ENCODE measurements around the gene NDUFA6.
"Not testable (repeated sequence)": the region's sequence is repeated elsewhere in the genome, so short reads cannot be mapped to it uniquely, and the experiment has no call there.

Gene NDUFA6

DNA sequence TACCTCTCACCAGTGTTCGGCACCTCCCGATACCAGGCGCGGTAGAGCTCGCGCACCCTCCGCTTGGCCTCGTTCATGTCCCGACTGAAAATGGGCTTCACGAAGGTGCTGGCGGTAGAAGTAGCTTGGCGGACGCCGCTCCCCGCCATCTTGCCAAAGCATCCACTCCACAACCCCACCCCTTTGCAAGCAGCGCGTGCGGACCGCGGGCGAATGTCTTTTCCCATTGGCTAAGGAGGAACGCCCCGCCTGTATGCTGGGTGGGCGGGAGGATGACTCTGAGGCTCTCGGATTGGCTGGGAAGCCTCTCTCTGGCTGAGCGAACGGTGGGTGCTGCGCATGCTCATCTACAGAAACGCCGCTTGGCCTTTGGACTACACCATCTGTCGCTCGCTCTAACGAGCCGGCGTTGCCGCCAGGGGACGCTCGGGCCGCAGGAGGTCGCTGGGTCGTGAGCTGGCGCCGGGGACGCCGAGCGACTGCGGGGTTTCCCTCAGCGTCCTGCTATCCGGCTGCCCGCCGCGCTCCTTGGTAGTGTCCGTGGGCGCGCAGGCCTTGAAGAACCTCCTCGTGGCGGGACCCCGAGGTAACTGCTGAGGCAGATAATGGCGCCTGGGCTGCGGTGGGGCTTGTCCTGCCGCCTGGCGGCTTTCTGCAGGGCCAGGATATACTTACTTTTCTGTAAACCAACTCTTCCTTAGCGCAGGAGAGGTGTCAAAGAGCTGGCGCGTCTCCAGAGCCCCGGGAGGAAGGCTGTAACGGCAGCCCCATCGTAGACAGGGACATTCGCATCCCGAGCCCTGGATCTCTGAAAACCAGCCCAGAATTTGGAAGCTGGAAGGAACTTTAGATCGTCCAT lies at the start of gene NDUFA6:
Gene NDUFA6, minus strand, starts transcription at position 177 of the 859 bp plus-strand sequence. Its CDS starts 28 bp downstream, at position 149.
- in situ Hi-C loops (cut with HindIII; ENCODE audit: low sequenced_read_pairs) = no loop called here

DNA sequence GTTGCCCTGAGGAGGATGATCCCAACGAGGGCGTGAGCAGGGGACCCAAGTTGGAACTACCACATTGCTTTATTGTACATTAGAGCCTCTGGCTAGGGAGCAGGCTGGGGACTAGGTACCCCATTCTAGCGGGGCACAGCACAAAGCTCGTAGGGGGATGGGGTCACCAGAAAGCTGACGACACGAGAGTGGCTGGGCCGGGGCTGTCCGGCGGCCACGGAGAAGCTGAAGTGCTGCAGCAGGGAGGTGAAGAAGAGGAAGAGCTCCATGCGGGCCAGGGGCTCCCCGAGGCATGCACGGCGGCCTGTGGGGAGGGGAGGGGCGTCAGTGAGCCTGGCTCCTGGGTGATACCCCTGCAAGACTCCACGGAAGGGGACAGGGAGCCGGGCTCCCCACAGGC lies 49.6 kb upstream of the NDUFA6 start:
- in situ Hi-C loops (cut with HindIII; ENCODE audit: low sequenced_read_pairs) = not testable (repeated sequence)

DNA sequence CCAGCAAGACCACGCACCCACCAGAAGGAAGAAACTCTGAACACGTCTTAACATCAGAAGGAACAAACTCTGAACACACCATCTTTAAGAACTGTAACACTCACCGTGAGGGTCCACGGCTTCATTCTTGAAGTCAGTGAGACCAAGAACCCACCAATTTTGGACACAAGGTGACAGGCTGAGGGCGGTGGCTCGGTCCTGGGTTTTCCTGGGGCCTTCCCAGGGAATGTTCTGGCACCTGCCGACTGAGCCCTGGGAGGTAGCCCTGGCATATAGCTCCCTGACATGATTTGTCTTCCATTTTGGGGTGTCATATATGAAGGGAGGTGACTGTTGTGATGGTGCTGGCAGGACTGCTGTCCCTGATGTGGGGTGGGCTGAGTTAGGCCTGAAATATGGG lies 48.9 kb upstream of the NDUFA6 start:
- in situ Hi-C loops (cut with HindIII; ENCODE audit: low sequenced_read_pairs) = not testable (repeated sequence)

DNA sequence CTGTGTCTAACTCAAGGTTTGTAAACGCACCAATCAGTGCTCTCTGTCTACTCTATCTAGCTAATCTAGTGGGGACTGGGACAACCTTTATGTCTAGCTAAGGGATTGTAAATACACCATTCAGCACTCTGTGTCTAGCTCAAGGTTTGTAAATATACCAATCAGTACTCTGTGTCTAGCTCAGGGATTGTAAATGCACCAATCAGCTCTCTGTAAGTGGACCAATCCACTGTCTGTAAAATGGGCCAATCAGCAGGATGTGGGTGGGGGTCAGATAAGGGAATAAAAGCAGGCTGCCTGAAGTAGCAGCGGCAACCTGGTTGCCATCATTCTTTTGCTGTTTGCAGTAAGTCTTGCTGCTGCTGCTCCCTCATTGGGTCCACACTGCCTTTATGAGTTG lies 48.4 kb upstream of the NDUFA6 start:
- in situ Hi-C loops (cut with HindIII; ENCODE audit: low sequenced_read_pairs) = no loop called here

DNA sequence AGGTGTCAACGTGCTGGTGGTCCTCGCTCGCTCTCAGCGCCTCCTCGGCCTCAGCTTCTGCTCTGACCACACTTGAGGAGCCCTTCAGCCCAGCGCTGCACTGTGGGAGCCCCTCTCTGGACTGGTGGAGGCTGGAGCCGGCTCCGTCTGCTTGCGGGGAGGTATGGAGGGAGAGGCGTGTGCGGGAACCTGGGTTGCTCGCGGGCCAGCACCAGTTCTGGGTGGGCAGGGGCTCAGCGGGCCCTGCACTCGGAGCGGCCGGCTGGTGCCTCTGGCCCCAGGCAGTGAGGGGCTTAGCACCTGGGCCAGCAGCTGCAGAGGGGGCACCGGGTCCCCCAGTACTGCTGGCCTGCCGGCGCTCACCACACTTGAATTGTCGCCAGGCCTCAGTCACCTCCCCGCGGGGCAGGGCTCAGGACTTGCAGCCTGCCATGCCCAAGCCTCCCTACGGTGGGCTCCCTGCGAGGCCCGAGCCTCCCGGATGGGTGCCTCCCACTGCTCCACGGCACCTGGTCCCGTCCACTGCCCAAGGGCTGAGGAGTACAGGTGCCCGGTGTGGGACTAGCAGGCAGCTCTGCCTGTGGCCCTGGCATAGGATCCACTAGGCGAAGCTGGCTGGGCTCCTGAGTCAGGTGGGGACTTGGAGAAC lies 47.7 kb upstream of the NDUFA6 start:
- in situ Hi-C loops (cut with HindIII; ENCODE audit: low sequenced_read_pairs) = no loop called here

DNA sequence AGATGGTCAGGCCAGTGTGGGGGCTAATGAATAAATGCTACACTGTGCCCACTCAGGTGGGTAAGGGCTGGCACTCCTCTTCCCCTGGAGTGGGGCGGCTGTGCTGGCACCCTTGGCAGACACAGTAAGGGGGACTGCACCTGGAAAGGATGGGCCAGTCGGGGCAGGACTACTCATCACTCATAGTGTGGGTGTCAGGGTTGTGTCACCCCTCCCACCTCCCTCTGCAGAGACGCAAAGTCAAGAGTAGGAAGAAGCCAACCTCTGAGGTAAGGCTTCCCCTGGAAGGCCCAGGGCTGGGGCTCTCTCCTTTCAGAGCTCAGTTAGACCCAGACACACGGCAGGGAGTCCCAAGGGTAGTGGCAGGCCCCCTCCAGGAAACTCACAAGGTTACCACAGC lies 45.1 kb upstream of the NDUFA6 start:
- in situ Hi-C loops (cut with HindIII; ENCODE audit: low sequenced_read_pairs) = not testable (repeated sequence)

DNA sequence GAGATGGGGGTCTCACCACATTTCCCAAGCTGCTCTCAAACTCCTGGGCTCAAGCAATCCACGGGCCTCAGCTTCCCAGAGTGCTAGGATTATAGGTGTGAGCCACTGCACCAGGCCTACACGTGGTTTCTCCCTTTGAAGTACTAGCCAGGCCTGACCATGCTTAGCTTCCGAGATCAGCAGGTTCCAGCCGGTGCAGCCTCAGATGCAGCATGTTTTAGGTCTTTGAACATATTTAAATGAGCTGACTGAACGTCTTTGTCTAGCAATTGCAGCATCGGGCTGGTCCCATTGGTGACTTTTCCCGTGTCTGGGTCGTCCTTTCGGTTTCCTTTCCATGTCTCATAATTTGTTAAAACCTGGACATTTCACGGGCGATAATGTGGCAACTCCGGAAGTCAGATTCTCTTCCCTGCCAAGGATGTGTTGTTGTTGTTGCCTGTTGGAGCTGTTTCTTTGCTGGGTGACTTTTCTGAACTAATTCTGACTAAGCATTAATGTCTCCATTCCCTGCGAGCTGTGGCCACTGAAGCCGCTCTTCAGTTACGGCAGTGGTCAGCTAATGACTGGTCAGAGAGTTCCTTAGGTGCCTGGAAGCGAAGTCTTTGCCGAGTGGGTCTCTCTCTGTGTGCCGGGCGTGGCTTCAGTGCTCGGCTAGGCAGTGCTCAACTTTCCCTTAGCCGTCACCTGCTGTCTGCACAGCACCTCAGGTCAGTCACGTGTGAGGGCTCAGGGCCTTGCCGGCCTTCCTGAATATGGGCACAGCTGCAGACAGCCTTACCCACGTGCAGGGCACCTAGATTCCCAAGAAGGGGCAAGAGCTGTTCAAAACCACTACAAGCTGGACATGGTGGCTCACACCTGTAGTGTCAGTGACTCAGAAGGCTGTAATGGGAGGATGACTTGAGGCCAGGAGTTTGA lies 43.8 kb upstream of the NDUFA6 start:
- in situ Hi-C loops (cut with HindIII; ENCODE audit: low sequenced_read_pairs) = no loop called here

DNA sequence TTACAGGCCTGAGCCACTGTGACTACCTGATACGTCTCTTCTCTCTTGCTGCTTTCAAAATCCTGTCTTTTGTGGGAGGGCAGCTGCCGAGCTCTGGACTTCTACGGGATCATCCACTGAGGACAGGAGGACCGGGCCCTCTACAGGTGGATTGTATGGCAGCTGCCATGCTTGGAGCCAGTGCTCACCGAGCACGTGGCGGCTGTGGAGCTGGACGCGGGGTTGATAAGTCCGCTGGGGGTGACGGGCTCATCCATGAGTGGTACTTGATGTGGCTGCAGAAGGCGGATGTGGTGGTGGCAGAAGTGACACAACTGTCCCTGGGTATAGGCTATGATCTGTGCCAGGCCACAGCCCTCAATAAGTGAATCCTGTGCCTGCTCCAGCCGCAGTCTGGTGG lies 41.9 kb upstream of the NDUFA6 start:
- in situ Hi-C loops (cut with HindIII; ENCODE audit: low sequenced_read_pairs) = no loop called here

DNA sequence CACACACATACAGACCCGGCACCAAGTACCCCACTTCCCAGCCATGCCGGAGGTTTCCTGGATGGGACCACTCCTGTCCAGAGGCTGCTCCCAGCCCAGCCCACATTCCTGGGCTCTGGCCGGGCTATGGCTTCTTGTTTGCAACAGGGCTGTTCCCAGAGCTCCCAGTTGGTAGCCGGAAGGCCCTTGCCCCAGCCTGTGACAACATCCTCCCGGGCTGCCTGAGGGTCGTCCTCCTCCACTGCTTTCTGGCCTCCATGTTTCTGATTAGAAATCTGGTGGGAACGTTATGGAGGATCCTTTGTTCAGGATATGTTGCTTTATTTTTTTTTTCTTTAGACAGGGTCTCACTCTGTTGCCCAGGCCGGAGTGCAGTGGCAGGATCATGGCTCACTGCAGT lies 41.0 kb upstream of the NDUFA6 start:
- in situ Hi-C loops (cut with HindIII; ENCODE audit: low sequenced_read_pairs) = no loop called here

DNA sequence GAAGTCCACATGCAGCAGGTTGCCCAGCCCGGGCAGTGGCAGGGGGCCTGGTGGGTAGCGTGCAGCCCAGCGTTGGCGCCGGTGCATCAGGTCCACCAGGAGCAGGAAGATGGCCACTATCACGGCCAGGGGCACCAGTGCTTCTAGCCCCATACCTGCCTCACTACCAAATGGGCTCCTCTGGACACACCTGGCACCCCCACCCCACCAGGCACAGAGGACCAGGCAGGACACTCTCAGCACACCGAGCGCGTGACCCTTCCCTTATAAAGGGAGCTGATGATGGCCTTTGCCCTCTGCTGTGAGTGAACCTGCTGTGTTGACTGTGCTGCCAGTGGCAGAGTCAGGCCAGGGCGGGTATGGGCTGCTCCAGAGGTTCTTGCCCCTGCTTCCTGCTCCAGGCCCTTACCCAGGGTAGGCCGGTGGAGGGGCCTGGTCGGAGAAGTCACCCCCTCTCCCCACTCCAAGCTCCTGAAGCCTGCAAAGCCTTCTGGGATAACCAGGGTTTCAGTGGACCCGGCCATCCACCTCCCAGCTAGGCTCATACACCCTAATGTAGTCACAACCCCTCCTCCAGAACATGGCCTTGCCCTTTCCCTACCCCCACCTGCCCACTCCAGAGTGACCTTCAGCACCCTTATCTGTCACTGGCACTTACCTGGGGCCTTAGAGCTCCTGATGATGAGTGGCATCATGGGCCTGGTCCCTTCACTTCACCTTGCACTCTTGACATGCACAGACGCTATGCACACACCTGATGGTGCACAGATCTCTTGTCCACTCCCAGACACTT lies 40.3 kb upstream of the NDUFA6 start, which contains the start of gene CYP2D6:
Gene CYP2D6, minus strand, starts transcription at position 172 of the 793 bp plus-strand sequence. Its CDS starts 19 bp downstream, at position 153.
- in situ Hi-C loops (cut with HindIII; ENCODE audit: low sequenced_read_pairs) = not testable (repeated sequence)

DNA sequence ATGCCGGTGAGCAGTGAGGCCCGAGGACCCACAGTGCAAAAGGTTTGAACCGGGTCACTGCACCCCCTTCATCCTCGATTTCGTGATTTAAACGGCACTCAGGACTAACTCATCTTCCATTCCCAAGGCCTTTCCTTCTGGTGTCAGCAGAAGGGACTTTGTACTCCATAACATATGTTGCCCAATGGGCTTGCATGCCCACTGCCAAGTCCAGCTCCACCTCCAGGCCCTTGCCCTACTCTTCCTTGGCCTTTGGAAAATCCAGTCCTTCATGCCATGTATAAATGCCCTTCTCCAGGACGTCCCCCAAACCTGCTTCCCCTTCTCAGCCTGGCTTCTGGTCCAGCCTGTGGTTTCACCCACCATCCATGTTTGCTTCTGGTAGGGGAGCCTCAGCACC lies 39.6 kb upstream of the NDUFA6 start:
- in situ Hi-C loops (cut with HindIII; ENCODE audit: low sequenced_read_pairs) = not testable (repeated sequence)

DNA sequence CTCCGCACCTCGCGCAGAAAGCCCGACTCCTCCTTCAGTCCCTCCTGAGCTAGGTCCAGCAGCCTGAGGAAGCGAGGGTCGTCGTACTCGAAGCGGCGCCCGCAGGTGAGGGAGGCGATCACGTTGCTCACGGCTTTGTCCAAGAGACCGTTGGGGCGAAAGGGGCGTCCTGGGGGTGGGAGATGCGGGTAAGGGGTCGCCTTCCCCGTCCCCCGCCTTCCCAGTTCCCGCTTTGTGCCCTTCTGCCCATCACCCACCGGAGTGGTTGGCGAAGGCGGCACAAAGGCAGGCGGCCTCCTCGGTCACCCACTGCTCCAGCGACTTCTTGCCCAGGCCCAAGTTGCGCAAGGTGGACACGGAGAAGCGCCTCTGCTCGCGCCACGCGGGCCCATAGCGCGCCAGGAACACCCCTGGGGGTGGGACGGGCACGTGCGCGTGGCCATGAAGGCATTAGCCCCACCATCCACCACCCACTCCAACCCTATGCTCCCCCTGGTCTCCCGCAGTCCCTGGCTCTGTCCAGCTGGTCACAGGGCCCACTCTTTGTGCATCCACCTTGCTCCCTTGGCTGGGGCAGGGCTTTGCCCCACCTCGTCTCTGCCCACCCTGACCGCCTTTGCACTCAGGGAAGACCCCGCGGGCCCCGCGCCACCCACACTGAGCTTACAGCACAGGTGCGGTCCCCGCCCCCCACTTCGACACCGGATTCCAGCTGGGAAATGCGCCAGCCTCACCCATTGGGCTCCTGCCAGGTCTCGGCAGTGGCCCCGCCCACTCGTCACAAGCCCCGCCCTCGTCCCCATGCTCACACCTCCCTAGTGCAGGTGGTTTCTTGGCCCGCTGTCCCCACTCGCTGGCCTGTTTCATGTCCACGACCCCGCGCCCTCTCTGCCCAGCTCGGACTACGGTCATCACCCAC lies 38.5 kb upstream of the NDUFA6 start:
- in situ Hi-C loops (cut with HindIII; ENCODE audit: low sequenced_read_pairs) = not testable (repeated sequence)

DNA sequence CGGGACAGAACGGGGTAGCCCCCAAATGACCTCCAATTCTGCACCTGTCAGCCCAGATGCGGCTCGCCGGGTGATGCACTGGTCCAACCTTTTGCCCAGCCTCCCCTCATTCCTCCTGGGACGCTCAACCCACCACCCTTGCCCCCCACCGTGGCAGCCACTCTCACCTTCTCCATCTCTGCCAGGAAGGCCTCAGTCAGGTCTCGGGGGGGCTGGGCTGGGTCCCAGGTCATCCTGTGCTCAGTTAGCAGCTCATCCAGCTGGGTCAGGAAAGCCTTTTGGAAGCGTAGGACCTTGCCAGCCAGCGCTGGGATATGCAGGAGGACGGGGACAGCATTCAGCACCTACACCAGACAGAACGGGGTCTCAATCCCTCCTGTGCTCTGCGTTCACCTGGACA lies 37.4 kb upstream of the NDUFA6 start:
- in situ Hi-C loops (cut with HindIII; ENCODE audit: low sequenced_read_pairs) = not testable (repeated sequence)

DNA sequence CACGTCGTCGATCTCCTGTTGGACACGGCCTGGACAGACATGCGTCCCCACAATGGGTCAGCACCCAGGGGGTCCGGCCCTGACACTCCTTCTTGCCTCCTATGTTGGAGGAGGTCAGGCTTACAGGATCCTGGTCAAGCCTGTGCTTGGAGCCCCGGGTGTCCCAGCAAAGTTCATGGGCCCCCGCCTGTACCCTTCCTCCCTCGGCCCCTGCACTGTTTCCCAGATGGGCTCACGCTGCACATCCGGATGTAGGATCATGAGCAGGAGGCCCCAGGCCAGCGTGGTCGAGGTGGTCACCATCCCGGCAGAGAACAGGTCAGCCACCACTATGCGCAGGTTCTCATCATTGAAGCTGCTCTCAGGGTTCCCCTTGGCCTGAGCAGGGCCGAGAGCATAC lies 37.0 kb upstream of the NDUFA6 start:
- in situ Hi-C loops (cut with HindIII; ENCODE audit: low sequenced_read_pairs) = no loop called here

DNA sequence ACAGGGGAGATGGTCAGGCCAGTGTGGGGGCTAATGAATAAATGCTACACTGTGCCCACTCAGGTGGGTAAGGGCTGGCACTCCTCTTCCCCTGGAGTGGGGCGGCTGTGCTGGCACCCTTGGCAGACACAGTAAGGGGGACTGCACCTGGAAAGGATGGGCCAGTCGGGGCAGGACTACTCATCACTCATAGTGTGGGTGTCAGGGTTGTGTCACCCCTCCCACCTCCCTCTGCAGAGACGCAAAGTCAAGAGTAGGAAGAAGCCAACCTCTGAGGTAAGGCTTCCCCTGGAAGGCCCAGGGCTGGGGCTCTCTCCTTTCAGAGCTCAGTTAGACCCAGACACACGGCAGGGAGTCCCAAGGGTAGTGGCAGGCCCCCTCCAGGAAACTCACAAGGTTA lies 33.0 kb upstream of the NDUFA6 start:
- in situ Hi-C loops (cut with HindIII; ENCODE audit: low sequenced_read_pairs) = not testable (repeated sequence)

DNA sequence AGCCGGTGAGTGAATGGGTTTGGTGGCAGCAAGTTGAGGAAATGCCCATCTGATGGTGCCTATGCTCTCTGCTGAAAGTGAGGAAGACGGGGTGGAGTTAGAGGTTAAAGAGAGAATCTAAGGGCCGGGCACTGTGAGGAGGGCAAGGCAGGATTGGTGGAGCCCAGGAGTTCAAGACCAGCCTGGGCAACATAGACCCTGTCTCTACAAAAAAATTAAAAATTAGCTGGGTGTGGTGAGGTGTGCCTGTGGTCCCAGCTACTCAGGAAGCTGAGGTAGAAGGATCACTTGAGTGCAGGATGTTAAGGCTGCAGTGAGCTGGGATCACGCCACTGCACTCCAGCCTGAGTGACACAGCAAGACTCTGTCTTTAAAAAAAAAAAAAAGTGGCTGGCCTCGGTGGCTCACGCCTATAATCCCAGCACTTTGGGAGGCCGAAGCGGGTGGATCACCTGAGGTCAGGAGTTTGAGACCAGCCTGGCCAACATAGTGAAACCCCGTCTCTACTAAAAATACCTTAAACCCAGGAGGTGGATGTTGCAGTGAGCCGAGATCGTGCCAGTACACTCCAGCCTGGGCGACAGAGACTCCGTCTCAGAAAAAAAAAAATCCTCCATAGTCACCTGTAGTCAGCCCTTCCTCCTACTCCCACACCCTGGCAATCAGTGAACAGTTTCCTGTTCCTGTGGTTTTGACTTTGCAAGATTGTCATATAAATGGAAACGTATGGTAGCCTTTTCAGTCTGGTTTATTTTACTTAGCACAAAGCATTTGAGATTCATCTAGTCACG lies 29.9 kb upstream of the NDUFA6 start:
- in situ Hi-C loops (cut with HindIII; ENCODE audit: low sequenced_read_pairs) = not testable (repeated sequence)

DNA sequence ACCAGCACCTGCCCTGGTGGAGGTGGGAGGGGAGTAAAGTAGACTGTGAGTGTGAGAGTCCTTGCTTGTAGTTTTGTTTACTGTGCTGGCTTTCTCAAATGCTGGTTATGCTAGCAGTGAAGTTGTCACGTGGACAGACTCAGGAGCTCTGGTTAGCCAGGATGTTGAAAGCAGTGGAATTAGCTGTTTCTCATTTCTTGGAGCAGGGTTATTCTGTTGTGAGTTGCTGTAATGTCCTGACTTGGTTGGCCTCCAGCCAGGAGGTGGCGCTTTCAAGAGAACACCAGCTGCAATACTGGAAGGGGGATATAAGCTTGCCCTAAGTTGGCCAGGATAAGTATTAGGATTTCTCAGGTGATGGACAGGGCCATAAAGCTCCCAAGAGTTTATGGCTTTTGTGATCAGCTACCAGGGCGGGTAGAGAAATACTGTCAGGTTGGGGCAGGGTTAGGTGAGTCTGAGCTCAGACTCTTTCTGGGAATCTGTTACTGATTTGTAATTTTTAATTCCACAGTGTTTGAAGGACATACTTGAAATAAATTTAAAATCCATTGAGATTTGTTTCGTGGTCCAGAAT lies 26.4 kb upstream of the NDUFA6 start:
- in situ Hi-C loops (cut with HindIII; ENCODE audit: low sequenced_read_pairs) = loop anchor here (5.0 to 10.0 kb wide), 4 partner anchors 68 to 325 kb away; no protein-coding TSS in a partner anchor

DNA sequence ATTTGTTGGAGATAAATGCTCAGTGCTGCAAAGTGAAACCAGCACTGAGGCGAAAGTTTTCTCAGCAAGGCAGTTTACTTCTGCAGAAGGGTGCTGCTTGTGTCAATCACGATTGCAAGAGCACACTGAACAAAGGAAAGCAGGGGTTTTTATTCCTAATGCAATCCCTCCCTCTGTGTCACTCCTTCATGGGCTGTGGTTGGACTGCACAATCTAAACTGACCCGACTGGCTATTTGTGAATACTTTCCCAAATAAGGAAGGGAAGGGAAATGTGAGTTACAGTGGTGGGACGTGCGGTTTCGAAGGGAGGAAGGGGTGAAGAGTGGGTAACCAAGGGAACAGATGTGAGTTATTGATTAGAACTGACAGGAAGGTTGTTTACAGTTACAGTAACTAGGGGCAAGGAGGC lies 24.9 kb upstream of the NDUFA6 start:
- in situ Hi-C loops (cut with HindIII; ENCODE audit: low sequenced_read_pairs) = loop anchor here (5.0 to 10.0 kb wide), 4 partner anchors 69 to 327 kb away; no protein-coding TSS in a partner anchor
